Adrenal gland (tissue), 5 donors: Measurements from ENCODE around the gene RLN3.

Source experiments
- CTCF ChIP-seq, 6 experiments: fragments of 450-650 bp in 4 of 6; fragments of 200-600 bp in 2 of 6; sonication (generic) in 1 of 6; IDR thresholded peaks; 1 replicate in 5 of 6; 2 replicates in 1 of 6; pipeline versions ENCODE4 v1.5.1 to v1.8.0; 2016 to 2021; ENCODE audit warnings: antibody characterized with exemption in 6 of 6, mild to moderate bottlenecking in 2 of 6, moderate library complexity in 1 of 6
- POLR2A ChIP-seq, 2 donors: fragments of 450-650 bp; IDR thresholded peaks; one replicate each; pipeline ENCODE4 v1.6.1; 2017; ENCODE audit warnings: antibody characterized with exemption in 2 of 2, mild to moderate bottlenecking in 2 of 2, moderate library complexity in 1 of 2
- donor health status: DM: no; HTN: no; CAD: no.

- TF ChIP-seq CTCF (IDR thresholded peaks at IDR 0.05) = no peak
- TF ChIP-seq POLR2A (IDR thresholded peaks at IDR 0.05) = no peak
Observed at GRCh38 chr19:13987101-13987890, 40.7 kb upstream of the RLN3 start.
